ENCODE measurements around the gene EN2.
A peak's percentile ranks its signal among the peaks of the same experiment; 100 is the strongest.

The EN2 gene

DNA sequence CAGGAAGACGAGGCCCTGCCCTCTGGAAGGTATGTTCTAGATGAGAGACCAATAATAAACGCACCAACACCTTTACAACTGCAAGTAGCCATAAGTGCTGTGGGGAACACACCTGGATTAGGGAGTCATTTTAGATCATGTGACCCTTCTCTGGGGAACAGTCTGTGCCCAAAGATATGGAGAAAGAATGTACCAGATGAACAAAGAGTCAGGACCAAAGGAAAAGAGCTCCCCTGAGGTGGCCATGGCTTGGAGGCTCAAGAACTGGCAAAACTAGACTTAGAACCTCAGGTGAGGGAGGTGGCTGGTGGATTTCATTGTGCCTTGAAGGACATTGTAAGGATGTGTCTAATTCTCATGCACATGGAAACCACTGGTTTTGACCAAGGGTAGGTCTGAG is 10.3 kb upstream of the EN2 start:
- no peak for DNase-seq
- Histone ChIP-seq H3K27me3 (replicated peaks in 2 of 5; ENCODE audit: control insufficient read depth in 4 of 5, insufficient read depth in 5 of 5, low read length in 4 of 5) (peaks cover 9 to 94% (median 52%) of the 10 kb centered on the region in 5 experiments), H3K4me3 (ENCODE audit: control insufficient read depth in 1 of 7, extremely low read depth in 1 of 7, insufficient read depth in 4 of 7, low read depth in 2 of 7, low read length in 6 of 7) (no peak overlapping the region), H3K27ac (ENCODE audit: insufficient read depth in 1 of 2, low read depth in 1 of 2, low read length in 2 of 2, poor library complexity in 1 of 2, severe bottlenecking in 2 of 2) (no peak overlapping the region), H3K9me3 (ENCODE audit: control extremely low read depth in 1 of 5, control insufficient read depth in 4 of 5, insufficient read depth in 2 of 5, low read depth in 1 of 5, low read length in 4 of 5) (peaks cover 0 to 4% (median 0%) of the 10 kb centered on the region in 5 experiments), H3K4me1 (ENCODE audit: control extremely low read depth in 1 of 4, control insufficient read depth in 4 of 4, insufficient read depth in 4 of 4, low read length in 3 of 4) (peaks cover 0 to 14% (median 6%) of the 10 kb centered on the region in 4 experiments), H3K36me3 (ENCODE audit: control insufficient read depth in 4 of 4, insufficient read depth in 4 of 4, low read length in 3 of 4) (no peaks in the 10 kb centered on the region)
- ChIA-PET CTCF (interaction anchor here (1.3 kb wide), 1 partner anchor 25 kb away, joined by 3 read pairs; no protein-coding TSS in a partner anchor), POLR2A (no interaction called here)
- no CpG with 5 or more reads among the region's 2 CpGs for WGBS (ENCODE audit: insufficient coverage)

DNA sequence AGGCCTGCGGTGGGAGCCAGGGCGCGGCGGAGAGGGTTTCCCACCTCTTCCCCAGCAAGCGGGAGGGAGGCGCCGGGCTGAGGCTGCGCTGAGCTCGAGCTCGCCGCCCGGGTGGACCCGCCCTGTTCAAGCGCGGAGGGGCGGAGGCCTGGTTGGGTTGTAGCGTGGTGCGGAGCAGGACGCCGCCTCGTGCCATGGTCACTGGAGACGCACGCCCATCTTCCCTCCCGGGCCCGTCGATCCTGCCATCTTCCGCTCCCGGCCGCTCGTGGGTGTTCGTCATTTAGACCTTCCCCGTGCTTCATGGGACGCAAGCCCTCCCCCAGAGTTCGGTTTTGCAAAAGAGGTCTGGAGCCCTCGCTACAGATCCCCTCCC is 9.3 kb upstream of the EN2 start:
- no peak for DNase-seq
- peaks cover 0 to 4% (median 0%) of the 10 kb centered on the region in 5 experiments for H3K9me3 ChIP-seq (ENCODE audit: control extremely low read depth in 1 of 5, control insufficient read depth in 4 of 5, insufficient read depth in 2 of 5, low read depth in 1 of 5, low read length in 4 of 5)
- H3K27me3 ChIP-seq (replicated peaks in 2 of 5; ENCODE audit: control insufficient read depth in 4 of 5, insufficient read depth in 5 of 5, low read length in 4 of 5) = peaks cover 7 to 95% (median 58%) of the 10 kb centered on the region in 5 experiments
- no peaks in the 10 kb centered on the region for H3K36me3 ChIP-seq (ENCODE audit: control insufficient read depth in 4 of 4, insufficient read depth in 4 of 4, low read length in 3 of 4)
- CTCF ChIA-PET = interaction anchor here (0.6 to 1.3 kb wide), 2 partner anchors 24 to 56 kb away, joined by 3 read pairs; no protein-coding TSS in a partner anchor
- no peak overlapping the region for H3K27ac ChIP-seq (ENCODE audit: insufficient read depth in 1 of 2, low read depth in 1 of 2, low read length in 2 of 2, poor library complexity in 1 of 2, severe bottlenecking in 2 of 2)
- WGBS (ENCODE audit: insufficient coverage) = 2% methylated on average over 34 of the region's 35 CpGs
- peak overlapping the region in 1 of 7 experiments; percentile 11 for H3K4me3 ChIP-seq (ENCODE audit: control insufficient read depth in 1 of 7, extremely low read depth in 1 of 7, insufficient read depth in 4 of 7, low read depth in 2 of 7, low read length in 6 of 7)
- POLR2A ChIA-PET = no interaction called here
- H3K4me1 ChIP-seq (ENCODE audit: control extremely low read depth in 1 of 4, control insufficient read depth in 4 of 4, insufficient read depth in 4 of 4, low read length in 3 of 4) = peaks cover 0 to 14% (median 6%) of the 10 kb centered on the region in 4 experiments

DNA sequence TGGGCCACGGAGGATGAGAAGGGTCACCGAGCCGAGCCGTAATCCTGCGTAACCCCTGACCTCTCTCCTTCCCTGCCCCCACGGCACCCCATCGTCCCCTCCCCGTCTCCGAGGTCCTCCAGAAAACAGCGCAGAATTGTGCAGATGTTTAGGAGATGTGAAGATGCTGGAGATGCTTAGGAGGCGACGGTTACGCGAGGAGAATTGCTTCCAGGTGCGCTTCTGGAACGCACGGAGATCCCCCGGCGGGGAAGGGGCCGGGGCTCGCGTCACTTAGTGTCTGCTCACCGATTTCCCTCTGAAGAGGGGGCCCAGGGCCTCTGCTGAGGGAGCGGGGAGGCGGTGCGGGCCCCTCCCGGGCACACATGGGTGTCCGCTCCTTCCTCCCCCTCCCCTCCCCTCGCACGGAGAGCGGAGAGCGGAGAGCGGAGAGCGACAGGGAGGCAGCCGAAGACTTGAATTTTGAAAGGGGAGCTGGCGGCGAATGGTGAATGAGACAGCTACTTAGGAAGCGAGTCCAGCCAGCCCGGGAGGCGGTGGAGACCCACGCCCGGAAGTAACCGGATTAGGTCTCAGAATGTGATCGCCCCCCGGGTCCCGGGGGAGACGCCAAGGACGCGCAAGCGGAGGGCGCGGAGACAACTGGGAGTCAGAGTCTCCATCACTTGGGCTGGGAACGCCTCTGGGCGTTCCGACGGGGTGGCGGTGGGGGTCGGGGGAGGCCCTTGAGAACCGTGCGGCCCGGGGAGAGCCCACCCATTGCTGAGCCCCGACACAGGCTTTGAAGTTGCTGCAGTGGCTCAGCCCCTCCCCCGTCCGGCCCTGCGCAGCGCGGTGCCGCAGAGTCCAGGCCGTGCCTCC is 8.7 kb upstream of the EN2 start:
- H3K9me3 ChIP-seq (ENCODE audit: control extremely low read depth in 1 of 5, control insufficient read depth in 4 of 5, insufficient read depth in 2 of 5, low read depth in 1 of 5, low read length in 4 of 5) = peaks cover 0 to 4% (median 0%) of the 10 kb centered on the region in 5 experiments
- ChIA-PET CTCF (interaction anchor here (0.6 to 1.0 kb wide), 2 partner anchors 16 to 22 kb away, joined by 3 read pairs; no protein-coding TSS in a partner anchor), POLR2A (no interaction called here)
- peak overlapping the region in 1 of 7 experiments; percentile 11 for H3K4me3 ChIP-seq (ENCODE audit: control insufficient read depth in 1 of 7, extremely low read depth in 1 of 7, insufficient read depth in 4 of 7, low read depth in 2 of 7, low read length in 6 of 7)
- H3K4me1 ChIP-seq (ENCODE audit: control extremely low read depth in 1 of 4, control insufficient read depth in 4 of 4, insufficient read depth in 4 of 4, low read length in 3 of 4) = peaks cover 0 to 15% (median 7%) of the 10 kb centered on the region in 4 experiments
- peaks cover 7 to 95% (median 62%) of the 10 kb centered on the region in 5 experiments for H3K27me3 ChIP-seq (replicated peaks in 2 of 5; ENCODE audit: control insufficient read depth in 4 of 5, insufficient read depth in 5 of 5, low read length in 4 of 5)
- H3K36me3 ChIP-seq (ENCODE audit: control insufficient read depth in 4 of 4, insufficient read depth in 4 of 4, low read length in 3 of 4) = no peaks in the 10 kb centered on the region
- H3K27ac ChIP-seq (ENCODE audit: insufficient read depth in 1 of 2, low read depth in 1 of 2, low read length in 2 of 2, poor library complexity in 1 of 2, severe bottlenecking in 2 of 2) = no peak overlapping the region
- DNase-seq = no peak
- 2% methylated on average over 55 of the region's 69 CpGs for WGBS (ENCODE audit: insufficient coverage)

DNA sequence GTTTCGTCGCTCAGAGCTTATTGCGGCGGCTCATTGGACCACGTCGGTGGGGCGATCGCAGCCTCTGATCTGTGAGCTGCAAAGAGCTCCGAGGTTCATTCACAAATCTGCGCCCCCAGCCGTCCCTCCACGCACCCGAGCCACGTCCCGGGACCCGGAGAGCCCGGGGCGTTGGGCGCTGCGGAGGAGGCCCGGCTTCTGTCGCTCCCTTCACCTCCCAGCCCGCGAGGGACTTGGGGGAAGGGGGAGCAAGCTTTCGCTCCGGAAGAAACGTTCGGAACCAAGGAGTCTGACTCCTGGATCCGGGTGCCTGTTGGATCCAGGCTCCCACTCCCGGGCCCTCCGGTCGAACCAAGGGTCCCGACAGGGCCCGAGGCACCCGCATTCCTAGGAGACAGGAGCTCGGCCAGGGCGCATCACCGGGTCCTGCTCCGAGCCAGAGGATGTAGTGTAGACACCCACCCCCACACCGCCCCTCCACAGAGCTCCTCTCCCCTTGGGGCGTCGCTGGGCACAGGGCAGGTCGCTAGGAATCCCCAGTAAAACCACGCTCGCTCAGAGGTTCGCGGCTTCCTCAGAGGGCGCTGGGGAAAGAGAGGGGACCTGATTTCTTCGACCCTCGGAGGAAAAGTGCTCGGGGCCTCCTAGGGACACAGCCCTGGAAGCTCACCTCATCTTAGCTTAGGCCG is 7.9 kb upstream of the EN2 start:
- H3K4me1 ChIP-seq (ENCODE audit: control extremely low read depth in 1 of 4, control insufficient read depth in 4 of 4, insufficient read depth in 4 of 4, low read length in 3 of 4) = peaks cover 0 to 21% (median 7%) of the 10 kb centered on the region in 4 experiments
- no peaks in the 10 kb centered on the region for H3K36me3 ChIP-seq (ENCODE audit: control insufficient read depth in 4 of 4, insufficient read depth in 4 of 4, low read length in 3 of 4)
- H3K4me3 ChIP-seq (ENCODE audit: control insufficient read depth in 1 of 7, extremely low read depth in 1 of 7, insufficient read depth in 4 of 7, low read depth in 2 of 7, low read length in 6 of 7) = no peak overlapping the region
- ChIA-PET CTCF (interaction anchor here (0.6 to 1.9 kb wide), 4 partner anchors 13 to 94 kb away, joined by 3 to 4 read pairs (median 3); no protein-coding TSS in a partner anchor), POLR2A (no interaction called here)
- peaks cover 0 to 4% (median 0%) of the 10 kb centered on the region in 5 experiments for H3K9me3 ChIP-seq (ENCODE audit: control extremely low read depth in 1 of 5, control insufficient read depth in 4 of 5, insufficient read depth in 2 of 5, low read depth in 1 of 5, low read length in 4 of 5)
- peaks cover 5 to 98% (median 67%) of the 10 kb centered on the region in 5 experiments for H3K27me3 ChIP-seq (replicated peaks in 2 of 5; ENCODE audit: control insufficient read depth in 4 of 5, insufficient read depth in 5 of 5, low read length in 4 of 5)
- H3K27ac ChIP-seq (ENCODE audit: insufficient read depth in 1 of 2, low read depth in 1 of 2, low read length in 2 of 2, poor library complexity in 1 of 2, severe bottlenecking in 2 of 2) = no peak overlapping the region
- WGBS (ENCODE audit: insufficient coverage) = 1% methylated on average over 25 of the region's 52 CpGs
- DNase-seq = no peak

DNA sequence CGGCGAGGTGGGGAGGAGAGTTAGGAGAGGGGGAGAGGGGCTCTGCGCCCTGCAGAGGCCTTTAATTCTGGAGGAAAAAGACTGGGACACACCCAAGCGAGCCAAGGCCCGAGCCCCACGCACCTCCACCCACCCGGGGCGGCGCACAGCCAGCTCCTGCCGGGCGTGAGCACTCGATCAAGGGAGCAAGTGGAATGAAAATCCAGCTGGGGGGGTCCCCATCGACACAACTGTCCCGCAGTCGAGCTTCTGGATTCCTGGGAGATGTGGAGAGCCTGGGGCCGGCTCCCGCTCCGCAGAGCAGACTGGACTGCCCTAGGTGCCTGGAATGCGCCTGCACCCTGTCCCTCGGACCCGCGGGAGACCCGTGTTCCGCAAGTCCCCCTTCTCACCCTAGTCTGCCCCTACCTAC is 7.4 kb upstream of the EN2 start:
- WGBS (ENCODE audit: insufficient coverage) = 3% methylated on average over 12 of the region's 24 CpGs

DNA sequence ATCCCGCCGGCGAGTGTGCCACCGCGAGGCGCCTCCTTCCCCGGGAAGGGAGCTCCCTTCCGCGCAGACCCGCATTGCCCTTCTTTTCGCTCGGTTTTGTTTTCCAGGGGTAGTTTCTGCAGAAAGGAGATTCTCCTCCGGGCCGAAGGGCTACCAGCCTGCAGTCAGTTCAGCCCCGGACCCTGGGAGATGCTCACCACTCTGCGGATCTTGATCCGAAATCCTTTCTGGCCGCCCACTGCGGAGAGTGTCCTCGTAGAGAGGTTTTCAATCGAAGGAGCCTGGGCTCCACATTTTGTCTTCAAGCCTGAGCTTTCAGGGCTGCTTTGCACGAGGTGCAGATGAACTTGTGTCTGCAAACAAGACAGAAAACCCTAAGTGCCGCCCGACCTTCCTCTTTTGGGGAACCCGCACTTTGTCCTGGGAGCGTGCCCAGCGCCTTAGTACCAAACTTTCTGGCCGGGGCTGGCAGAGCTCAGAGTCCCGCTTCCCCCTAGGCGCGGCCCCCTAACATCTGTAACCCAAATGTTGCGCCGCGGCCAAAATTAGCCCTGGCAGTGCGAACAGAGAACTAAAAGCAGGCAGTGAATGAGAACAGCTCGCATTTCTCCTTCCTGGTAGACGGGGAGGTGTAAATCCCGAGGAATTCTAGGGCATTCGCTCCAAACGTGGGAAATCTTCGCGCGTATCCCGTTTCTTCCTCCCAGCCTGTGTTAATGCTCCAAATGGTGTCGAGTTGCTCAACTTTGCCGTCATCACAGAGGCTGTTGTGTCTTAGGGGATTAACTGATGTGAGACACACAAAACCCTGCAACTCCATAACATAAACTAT is 6.7 kb upstream of the EN2 start:
- CTCF ChIA-PET = interaction anchor here (0.7 to 1.9 kb wide), 4 partner anchors 12 to 92 kb away, joined by 3 to 4 read pairs (median 3); no protein-coding TSS in a partner anchor
- H3K4me3 ChIP-seq (ENCODE audit: control insufficient read depth in 1 of 7, extremely low read depth in 1 of 7, insufficient read depth in 4 of 7, low read depth in 2 of 7, low read length in 6 of 7) = no peak overlapping the region

More for the DNA sequence above, 7.4 kb upstream of the EN2 start:
- ChIA-PET CTCF (interaction anchor here (0.7 to 1.9 kb wide), 4 partner anchors 12 to 93 kb away, joined by 3 to 4 read pairs (median 3); no protein-coding TSS in a partner anchor), POLR2A (no interaction called here)
- no peak for DNase-seq
- no peak overlapping the region for H3K4me3 ChIP-seq (ENCODE audit: control insufficient read depth in 1 of 7, extremely low read depth in 1 of 7, insufficient read depth in 4 of 7, low read depth in 2 of 7, low read length in 6 of 7)
- H3K27me3 ChIP-seq (replicated peaks in 2 of 5; ENCODE audit: control insufficient read depth in 4 of 5, insufficient read depth in 5 of 5, low read length in 4 of 5) = peaks cover 5 to 98% (median 69%) of the 10 kb centered on the region in 5 experiments
- peaks cover 0 to 2% (median 0%) of the 10 kb centered on the region in 5 experiments for H3K9me3 ChIP-seq (ENCODE audit: control extremely low read depth in 1 of 5, control insufficient read depth in 4 of 5, insufficient read depth in 2 of 5, low read depth in 1 of 5, low read length in 4 of 5)
- H3K27ac ChIP-seq (ENCODE audit: insufficient read depth in 1 of 2, low read depth in 1 of 2, low read length in 2 of 2, poor library complexity in 1 of 2, severe bottlenecking in 2 of 2) = no peak overlapping the region
- no peaks in the 10 kb centered on the region for H3K36me3 ChIP-seq (ENCODE audit: control insufficient read depth in 4 of 4, insufficient read depth in 4 of 4, low read length in 3 of 4)
- peaks cover 0 to 21% (median 7%) of the 10 kb centered on the region in 4 experiments for H3K4me1 ChIP-seq (ENCODE audit: control extremely low read depth in 1 of 4, control insufficient read depth in 4 of 4, insufficient read depth in 4 of 4, low read length in 3 of 4)

More for the DNA sequence above, 6.7 kb upstream of the EN2 start:
- Histone ChIP-seq H3K27ac (ENCODE audit: insufficient read depth in 1 of 2, low read depth in 1 of 2, low read length in 2 of 2, poor library complexity in 1 of 2, severe bottlenecking in 2 of 2) (no peak overlapping the region), H3K27me3 (replicated peaks in 2 of 5; ENCODE audit: control insufficient read depth in 4 of 5, insufficient read depth in 5 of 5, low read length in 4 of 5) (peaks cover 5 to 99% (median 70%) of the 10 kb centered on the region in 5 experiments), H3K4me1 (ENCODE audit: control extremely low read depth in 1 of 4, control insufficient read depth in 4 of 4, insufficient read depth in 4 of 4, low read length in 3 of 4) (peaks cover 0 to 21% (median 7%) of the 10 kb centered on the region in 4 experiments), H3K36me3 (ENCODE audit: control insufficient read depth in 4 of 4, insufficient read depth in 4 of 4, low read length in 3 of 4) (no peaks in the 10 kb centered on the region), H3K9me3 (ENCODE audit: control extremely low read depth in 1 of 5, control insufficient read depth in 4 of 5, insufficient read depth in 2 of 5, low read depth in 1 of 5, low read length in 4 of 5) (no peaks in the 10 kb centered on the region)
- WGBS (ENCODE audit: insufficient coverage) = 2% methylated on average over 37 of the region's 46 CpGs
- POLR2A ChIA-PET = interaction anchor here (0.6 kb wide), 1 partner anchor 20 kb away, joined by 3 read pairs; no protein-coding TSS in a partner anchor
- no peak for DNase-seq

Measured in common myeloid progenitor, CD34-positive (primary cell).